Hepatocyte (in vitro differentiated cells): ENCODE results near the gene RPL10.
A peak's percentile ranks its signal among the peaks of the same experiment; 100 is the strongest.

Source experiments
- CTCF ChIP-seq: fragments of 200-600 bp; sonication (generic); IDR thresholded peaks from 2 replicates; pipeline ENCODE4 v1.5.1; 2016; ENCODE audit warnings: antibody characterized with exemption, mild to moderate bottlenecking; ENCODE audit not compliant: poor library complexity
- EZH2phosphoT487 ChIP-seq: fragments of 200-600 bp; sonication (generic); IDR thresholded peaks from one replicate; pipeline ENCODE4 v1.6.1; 2018; ENCODE audit warnings: antibody characterized with exemption, mild to moderate bottlenecking, low read depth, moderate library complexity; ENCODE audit not compliant: unreplicated experiment, severe bottlenecking

- TF ChIP-seq CTCF (peak; percentile 73), EZH2phosphoT487 (no peak)
Observed at GRCh38 chrX:154398668-154399526, 720 bp downstream of the RPL10 start.
